ENCODE results near the gene DENND11. TPM values are rescaled to one million over a fixed set of nuclear protein-coding genes. Genes with fewer than 3 reads are reported as not detected.

DENND11 gene
- total and polyA plus RNA-seq, 9 of the 15 experiments (the other 6 are each of a cell fraction or from before 2014, with no cell fraction given) = 0.07 to 1.1 (median 0.36) TPM

DNA sequence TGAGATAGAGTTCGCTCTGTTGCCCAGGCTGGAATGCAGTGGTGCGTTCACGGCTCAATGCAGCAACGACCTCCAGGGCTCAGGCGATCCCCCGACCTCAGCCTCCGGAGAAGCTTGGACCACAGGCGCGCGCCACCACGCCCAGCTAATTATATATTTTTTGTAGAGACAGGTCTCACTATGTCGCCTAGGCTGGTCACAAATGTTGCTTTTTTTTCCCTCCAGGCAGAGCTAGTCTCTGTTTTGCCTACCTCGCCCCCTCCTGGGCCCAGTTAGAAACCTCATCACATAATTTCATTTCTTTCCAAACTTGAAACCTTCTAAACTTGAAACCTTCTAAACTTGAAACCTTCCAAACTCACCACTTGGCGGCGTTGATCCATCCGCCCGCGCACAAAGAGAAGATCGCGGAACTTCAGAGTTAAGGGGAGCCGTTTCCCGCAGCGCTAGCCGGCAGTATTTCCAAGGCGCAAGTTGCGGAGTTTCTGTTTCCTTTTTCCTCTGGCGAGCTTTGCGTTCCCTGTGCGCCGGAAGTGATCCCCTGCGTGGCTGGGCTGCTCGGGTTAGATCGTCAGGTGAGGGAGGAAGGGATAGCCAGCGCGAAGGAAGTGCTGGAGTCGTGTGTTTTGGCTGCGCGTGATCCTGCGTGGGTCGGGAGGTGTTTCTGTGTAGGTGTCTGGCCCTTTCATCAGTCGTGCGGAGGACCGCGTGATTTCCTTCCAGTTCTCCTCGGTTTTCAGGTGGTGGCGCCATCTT, 36.0 kb upstream of the DENND11 start, which contains the start of gene SSBP1 (continued):
- TF ChIP-seq, protein P1, sequence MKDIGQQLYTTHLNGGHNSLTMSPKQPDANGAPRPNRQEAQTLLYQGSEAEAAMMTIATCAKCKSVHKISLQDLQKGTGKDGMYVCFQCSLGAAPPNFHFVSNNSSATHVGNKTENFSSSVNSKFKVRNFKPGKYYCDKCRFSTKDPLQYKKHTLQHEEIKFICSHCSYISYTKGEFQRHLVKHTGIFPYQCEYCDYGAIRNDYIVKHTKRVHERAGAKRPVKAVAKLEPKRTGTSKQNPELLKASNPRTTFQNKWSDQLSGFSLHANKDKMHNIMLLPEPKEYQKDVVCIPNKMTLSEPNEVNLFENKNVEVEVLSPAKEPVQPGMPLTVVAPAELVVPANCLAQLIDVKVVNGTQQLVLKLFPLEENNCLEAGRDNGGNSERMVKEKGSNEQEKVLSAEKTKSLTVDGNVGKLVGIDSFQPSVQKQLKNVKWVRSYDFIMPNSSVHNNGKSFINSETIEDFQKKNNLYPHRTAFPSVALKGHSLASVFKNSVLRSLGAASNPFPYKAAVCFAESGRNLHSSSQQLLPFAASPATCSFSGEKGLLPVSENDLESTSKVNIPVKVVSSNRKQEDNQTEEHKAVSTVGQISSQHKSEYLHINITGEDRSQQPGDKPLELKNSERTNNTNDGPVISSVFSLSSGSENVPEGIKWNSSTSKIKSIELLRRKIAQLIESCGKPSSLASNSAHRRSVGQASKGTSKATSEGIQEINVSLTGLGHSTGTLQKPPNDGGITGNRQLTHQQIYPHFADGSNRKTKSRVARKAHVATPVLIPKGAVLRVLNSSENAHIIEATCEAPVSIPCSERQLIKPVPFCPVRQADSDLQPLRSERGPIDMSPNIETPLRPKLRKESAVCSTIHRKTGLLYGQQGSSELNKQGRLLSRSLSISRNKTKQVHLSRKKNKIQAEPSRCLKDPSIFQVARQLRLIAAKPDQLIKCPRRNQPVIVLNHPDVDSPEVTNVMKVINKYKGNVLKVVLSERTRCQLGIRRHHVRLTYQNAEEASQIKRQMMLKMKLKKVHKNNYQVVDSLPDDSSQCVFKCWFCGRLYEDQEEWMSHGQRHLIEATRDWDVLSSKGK (CRISPR knock-in tag; IDR thresholded peaks at IDR 0.05) = no peak
- TF ChIP-seq, protein P2, sequence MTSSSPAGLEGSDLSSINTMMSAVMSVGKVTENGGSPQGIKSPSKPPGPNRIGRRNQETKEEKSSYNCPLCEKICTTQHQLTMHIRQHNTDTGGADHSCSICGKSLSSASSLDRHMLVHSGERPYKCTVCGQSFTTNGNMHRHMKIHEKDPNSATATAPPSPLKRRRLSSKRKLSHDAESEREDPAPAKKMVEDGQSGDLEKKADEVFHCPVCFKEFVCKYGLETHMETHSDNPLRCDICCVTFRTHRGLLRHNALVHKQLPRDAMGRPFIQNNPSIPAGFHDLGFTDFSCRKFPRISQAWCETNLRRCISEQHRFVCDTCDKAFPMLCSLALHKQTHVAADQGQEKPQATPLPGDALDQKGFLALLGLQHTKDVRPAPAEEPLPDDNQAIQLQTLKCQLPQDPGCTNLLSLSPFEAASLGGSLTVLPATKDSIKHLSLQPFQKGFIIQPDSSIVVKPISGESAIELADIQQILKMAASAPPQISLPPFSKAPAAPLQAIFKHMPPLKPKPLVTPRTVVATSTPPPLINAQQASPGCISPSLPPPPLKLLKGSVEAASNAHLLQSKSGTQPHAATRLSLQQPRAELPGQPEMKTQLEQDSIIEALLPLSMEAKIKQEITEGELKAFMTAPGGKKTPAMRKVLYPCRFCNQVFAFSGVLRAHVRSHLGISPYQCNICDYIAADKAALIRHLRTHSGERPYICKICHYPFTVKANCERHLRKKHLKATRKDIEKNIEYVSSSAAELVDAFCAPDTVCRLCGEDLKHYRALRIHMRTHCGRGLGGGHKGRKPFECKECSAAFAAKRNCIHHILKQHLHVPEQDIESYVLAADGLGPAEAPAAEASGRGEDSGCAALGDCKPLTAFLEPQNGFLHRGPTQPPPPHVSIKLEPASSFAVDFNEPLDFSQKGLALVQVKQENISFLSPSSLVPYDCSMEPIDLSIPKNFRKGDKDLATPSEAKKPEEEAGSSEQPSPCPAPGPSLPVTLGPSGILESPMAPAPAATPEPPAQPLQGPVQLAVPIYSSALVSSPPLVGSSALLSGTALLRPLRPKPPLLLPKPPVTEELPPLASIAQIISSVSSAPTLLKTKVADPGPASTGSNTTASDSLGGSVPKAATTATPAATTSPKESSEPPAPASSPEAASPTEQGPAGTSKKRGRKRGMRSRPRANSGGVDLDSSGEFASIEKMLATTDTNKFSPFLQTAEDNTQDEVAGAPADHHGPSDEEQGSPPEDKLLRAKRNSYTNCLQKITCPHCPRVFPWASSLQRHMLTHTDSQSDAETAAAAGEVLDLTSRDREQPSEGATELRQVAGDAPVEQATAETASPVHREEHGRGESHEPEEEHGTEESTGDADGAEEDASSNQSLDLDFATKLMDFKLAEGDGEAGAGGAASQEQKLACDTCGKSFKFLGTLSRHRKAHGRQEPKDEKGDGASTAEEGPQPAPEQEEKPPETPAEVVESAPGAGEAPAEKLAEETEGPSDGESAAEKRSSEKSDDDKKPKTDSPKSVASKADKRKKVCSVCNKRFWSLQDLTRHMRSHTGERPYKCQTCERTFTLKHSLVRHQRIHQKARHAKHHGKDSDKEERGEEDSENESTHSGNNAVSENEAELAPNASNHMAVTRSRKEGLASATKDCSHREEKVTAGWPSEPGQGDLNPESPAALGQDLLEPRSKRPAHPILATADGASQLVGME (CRISPR knock-in tag; IDR thresholded peaks at IDR 0.05) = peak; percentile 78; the same call in 1 of the 2 replicates
- TF ChIP-seq NR4A1 (CRISPR knock-in tag; IDR thresholded peaks at IDR 0.05) (peak; percentile 96; the same call in 1 of the 2 replicates), NR4A1 (tag; IDR thresholded peaks at IDR 0.05) (peak; percentile 75; the same call in 1 of the 2 replicates), ZSCAN29 (IDR thresholded peaks at IDR 0.05) (peak; percentile 66; the same call in 1 of the 2 replicates), SREBF1 (IDR thresholded peaks at IDR 0.05; ENCODE audit: borderline replicate concordance, low read depth, low read length) (peak; percentile 82; the same call in 1 of the 2 replicates), KDM5B (IDR thresholded peaks at IDR 0.05; ENCODE audit: insufficient replicate concordance, low read depth, low read length) (peak; percentile 99), NR2F6 (CRISPR knock-in tag; IDR thresholded peaks at IDR 0.05) (peak; percentile 74)
- TF ChIP-seq, protein P3, sequence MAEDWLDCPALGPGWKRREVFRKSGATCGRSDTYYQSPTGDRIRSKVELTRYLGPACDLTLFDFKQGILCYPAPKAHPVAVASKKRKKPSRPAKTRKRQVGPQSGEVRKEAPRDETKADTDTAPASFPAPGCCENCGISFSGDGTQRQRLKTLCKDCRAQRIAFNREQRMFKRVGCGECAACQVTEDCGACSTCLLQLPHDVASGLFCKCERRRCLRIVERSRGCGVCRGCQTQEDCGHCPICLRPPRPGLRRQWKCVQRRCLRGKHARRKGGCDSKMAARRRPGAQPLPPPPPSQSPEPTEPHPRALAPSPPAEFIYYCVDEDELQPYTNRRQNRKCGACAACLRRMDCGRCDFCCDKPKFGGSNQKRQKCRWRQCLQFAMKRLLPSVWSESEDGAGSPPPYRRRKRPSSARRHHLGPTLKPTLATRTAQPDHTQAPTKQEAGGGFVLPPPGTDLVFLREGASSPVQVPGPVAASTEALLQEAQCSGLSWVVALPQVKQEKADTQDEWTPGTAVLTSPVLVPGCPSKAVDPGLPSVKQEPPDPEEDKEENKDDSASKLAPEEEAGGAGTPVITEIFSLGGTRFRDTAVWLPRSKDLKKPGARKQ (CRISPR knock-in tag; IDR thresholded peaks at IDR 0.05) = no peak
- TF ChIP-seq, protein P4, sequence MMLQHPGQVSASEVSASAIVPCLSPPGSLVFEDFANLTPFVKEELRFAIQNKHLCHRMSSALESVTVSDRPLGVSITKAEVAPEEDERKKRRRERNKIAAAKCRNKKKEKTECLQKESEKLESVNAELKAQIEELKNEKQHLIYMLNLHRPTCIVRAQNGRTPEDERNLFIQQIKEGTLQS (IDR thresholded peaks at IDR 0.05) = peak; percentile 56; the same call in 1 of the 2 replicates
- TF ChIP-seq, protein P4 (CRISPR knock-in tag; conservative IDR thresholded peaks at IDR 0.05) = peak; percentile 97
- TF ChIP-seq, protein P5, sequence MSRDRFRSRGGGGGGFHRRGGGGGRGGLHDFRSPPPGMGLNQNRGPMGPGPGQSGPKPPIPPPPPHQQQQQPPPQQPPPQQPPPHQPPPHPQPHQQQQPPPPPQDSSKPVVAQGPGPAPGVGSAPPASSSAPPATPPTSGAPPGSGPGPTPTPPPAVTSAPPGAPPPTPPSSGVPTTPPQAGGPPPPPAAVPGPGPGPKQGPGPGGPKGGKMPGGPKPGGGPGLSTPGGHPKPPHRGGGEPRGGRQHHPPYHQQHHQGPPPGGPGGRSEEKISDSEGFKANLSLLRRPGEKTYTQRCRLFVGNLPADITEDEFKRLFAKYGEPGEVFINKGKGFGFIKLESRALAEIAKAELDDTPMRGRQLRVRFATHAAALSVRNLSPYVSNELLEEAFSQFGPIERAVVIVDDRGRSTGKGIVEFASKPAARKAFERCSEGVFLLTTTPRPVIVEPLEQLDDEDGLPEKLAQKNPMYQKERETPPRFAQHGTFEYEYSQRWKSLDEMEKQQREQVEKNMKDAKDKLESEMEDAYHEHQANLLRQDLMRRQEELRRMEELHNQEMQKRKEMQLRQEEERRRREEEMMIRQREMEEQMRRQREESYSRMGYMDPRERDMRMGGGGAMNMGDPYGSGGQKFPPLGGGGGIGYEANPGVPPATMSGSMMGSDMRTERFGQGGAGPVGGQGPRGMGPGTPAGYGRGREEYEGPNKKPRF (IDR thresholded peaks at IDR 0.05; ENCODE audit: low read depth, low read length) = no peak
